HG03521 (cell line): ENCODE measurements around the gene SLIT3.

Experiments used
- ATAC-seq: cut with Tn5 transposase; IDR thresholded peaks from one replicate; pipeline ENCODE4 v1.9.1; 2021; ENCODE audit warnings: mild to moderate bottlenecking, moderate library complexity; ENCODE audit not compliant: unreplicated experiment

SLIT3 gene

GRCh38 chr5:168695301-168695835, 605.6 kb downstream of the SLIT3 start:
- no peak for ATAC-seq

- no peak for ATAC-seq
Measured at GRCh38 chr5:168694289-168694688, 606.6 kb downstream of the SLIT3 start.

GRCh38 chr5:168693883-168694282, 607.1 kb downstream of the SLIT3 start:
- ATAC-seq, result no peak

- no peak for ATAC-seq
Measured at GRCh38 chr5:168693297-168693696, 607.6 kb downstream of the SLIT3 start.

- no peak for ATAC-seq
Measured at GRCh38 chr5:168691891-168692290, 609.0 kb downstream of the SLIT3 start.

GRCh38 chr5:168689260-168689659, 611.7 kb downstream of the SLIT3 start:
- no peak for ATAC-seq

GRCh38 chr5:168686837-168687236, 614.1 kb downstream of the SLIT3 start:
- no peak for ATAC-seq

- no peak for ATAC-seq
Measured at GRCh38 chr5:168685566-168685965, 615.4 kb downstream of the SLIT3 start.

- ATAC-seq, result no peak
Measured at GRCh38 chr5:168683927-168684295, 617.0 kb downstream of the SLIT3 start.

GRCh38 chr5:168683247-168683926, 617.6 kb downstream of the SLIT3 start:
- no peak for ATAC-seq

GRCh38 chr5:168681556-168682183, 619.3 kb downstream of the SLIT3 start:
- no peak for ATAC-seq

- ATAC-seq, result no peak
Measured at GRCh38 chr5:168680395-168680794, 620.5 kb downstream of the SLIT3 start.

- ATAC-seq, result no peak
Measured at GRCh38 chr5:168679515-168679920, 621.4 kb downstream of the SLIT3 start.

GRCh38 chr5:168676501-168676900, 624.4 kb downstream of the SLIT3 start:
- ATAC-seq, result no peak

GRCh38 chr5:168675883-168676408, 625.0 kb downstream of the SLIT3 start:
- no peak for ATAC-seq

- ATAC-seq, result no peak
Measured at GRCh38 chr5:168674893-168675482, 626.0 kb downstream of the SLIT3 start.

- no peak for ATAC-seq
Measured at GRCh38 chr5:168672888-168673287, 628.1 kb downstream of the SLIT3 start.

- ATAC-seq, result no peak
Measured at GRCh38 chr5:168672016-168672415, 628.9 kb downstream of the SLIT3 start.

GRCh38 chr5:168670881-168671575, 629.9 kb downstream of the SLIT3 start:
- ATAC-seq, result no peak

GRCh38 chr5:168669668-168670378, 631.1 kb downstream of the SLIT3 start:
- ATAC-seq, result no peak

- no peak for ATAC-seq
Measured at GRCh38 chr5:168669156-168669555, 631.8 kb downstream of the SLIT3 start.
